Central memory CD4-positive, alpha-beta T cell (primary cell): ENCODE data around the gene KCTD13.
A peak's percentile ranks its signal among the peaks of the same experiment; 100 is the strongest.
"Not testable (repeated sequence)": the region's sequence is repeated elsewhere in the genome, so short reads cannot be mapped to it uniquely, and the experiment has no call there.

Experiments used
- DNase-seq: peaks from one replicate; pipeline ENCODE4 v3.0.0; 2022

The KCTD13 gene

GRCh38 chr16:29877266-29877961 is 48.6 kb downstream of the KCTD13 start:
- peak; percentile 33 for DNase-seq

- no peak for DNase-seq
Measured at GRCh38 chr16:29876594-29877249, 49.3 kb downstream of the KCTD13 start.

- DNase-seq = no peak
Measured at GRCh38 chr16:29876217-29876593, 49.8 kb downstream of the KCTD13 start.

GRCh38 chr16:29875206-29875605 is 50.8 kb downstream of the KCTD13 start:
- no peak for DNase-seq

- no peak for DNase-seq
Measured at GRCh38 chr16:29873319-29873718, 52.7 kb downstream of the KCTD13 start.

- DNase-seq = no peak
Measured at GRCh38 chr16:29871822-29872546, 54.0 kb downstream of the KCTD13 start.

GRCh38 chr16:29869067-29869466 is 57.0 kb downstream of the KCTD13 start:
- not testable (repeated sequence) for DNase-seq

- no peak for DNase-seq
Measured at GRCh38 chr16:29868396-29869009, 57.5 kb downstream of the KCTD13 start.

- DNase-seq = no peak
Measured at GRCh38 chr16:29864205-29864604, 61.8 kb downstream of the KCTD13 start.

- no peak for DNase-seq
Measured at GRCh38 chr16:29863669-29863984, 62.4 kb downstream of the KCTD13 start.

GRCh38 chr16:29862884-29863668 is 63.0 kb downstream of the KCTD13 start, which contains the start of gene CDIPT:
CDIPT (minus strand) TSS chr16:29863226; CDS start chr16:29862857, 369 bp downstream.
- peak; percentile 94 for DNase-seq

GRCh38 chr16:29862383-29862883 is 63.6 kb downstream of the KCTD13 start:
- no peak for DNase-seq

- DNase-seq = no peak
Measured at GRCh38 chr16:29860218-29860617, 65.8 kb downstream of the KCTD13 start.

- DNase-seq = no peak
Measured at GRCh38 chr16:29858974-29859373, 67.1 kb downstream of the KCTD13 start.

GRCh38 chr16:29858149-29858849 is 67.7 kb downstream of the KCTD13 start:
- DNase-seq = no peak

- no peak for DNase-seq
Measured at GRCh38 chr16:29857133-29857760, 68.8 kb downstream of the KCTD13 start.
